GM23338 (cell line): ENCODE measurements around the gene CFAP410. TPM values are rescaled to one million over a fixed set of nuclear protein-coding genes. Genes with fewer than 3 reads are reported as not detected.

Experiments used
- ATAC-seq: fragments of 200-7000 bp; cut with Tn5 transposase; 3 replicates; pipeline ENCODE4 v1.9.1; 2020
- DNase-seq: peaks from one replicate; pipeline ENCODE4 v3.0.0-alpha.2; 2015; ENCODE audit warnings: low spot score
- H2AFZ ChIP-seq: fragments of 200-600 bp; sonication (generic); 2 replicates; pipeline ENCODE4 v1.8.0; 2016; ENCODE audit warnings: antibody characterized with exemption, mild to moderate bottlenecking, moderate library complexity
- H3F3A ChIP-seq: fragments of 200-600 bp; sonication (generic); replicated peaks from 2 replicates; pipeline ENCODE4 v1.8.0; 2017; ENCODE audit warnings: antibody characterized with exemption, mixed run types, low read depth
- H3K27ac ChIP-seq: fragments of 200-600 bp; sonication (generic); 2 replicates; pipeline ENCODE4 v1.6.1; 2016; ENCODE audit warnings: low read depth
- H3K27me3 ChIP-seq: fragments of 200-600 bp; sonication (generic); 2 replicates; pipeline ENCODE4 v1.8.0; 2016; ENCODE audit warnings: mild to moderate bottlenecking, mixed run types, moderate library complexity; ENCODE audit not compliant: insufficient read depth
- H3K36me3 ChIP-seq: fragments of 200-600 bp; sonication (generic); 2 replicates; pipeline ENCODE4 v1.8.0; 2016; ENCODE audit warnings: mild to moderate bottlenecking; ENCODE audit not compliant: insufficient read depth
- H3K4me1 ChIP-seq: fragments of 200-600 bp; sonication (generic); 2 replicates; pipeline ENCODE4 v1.8.0; 2016; ENCODE audit warnings: mild to moderate bottlenecking, moderate library complexity; ENCODE audit not compliant: insufficient read depth
- H3K4me2 ChIP-seq: fragments of 200-600 bp; sonication (generic); 2 replicates; pipeline ENCODE4 v1.7.1; 2017; ENCODE audit warnings: mixed run types
- H3K4me3 ChIP-seq: fragments of 200-600 bp; sonication (generic); 2 replicates; pipeline ENCODE4 v1.6.1; 2016; ENCODE audit warnings: mixed run types
- H3K79me2 ChIP-seq: fragments of 200-600 bp; sonication (generic); replicated peaks from 2 replicates; pipeline ENCODE4 v1.8.0; 2017; ENCODE audit warnings: mild to moderate bottlenecking; ENCODE audit not compliant: insufficient read depth
- H3K9me2 ChIP-seq: fragments of 200-600 bp; sonication (generic); 2 replicates; pipeline ENCODE4 v1.8.0; 2017; ENCODE audit not compliant: insufficient read depth
- H4K20me1 ChIP-seq: fragments of 200-600 bp; sonication (generic); replicated peaks from 2 replicates; pipeline ENCODE4 v1.8.0; 2017; ENCODE audit warnings: mild to moderate bottlenecking; ENCODE audit not compliant: insufficient read depth
- H3K27ac Mint-ChIP-seq: 2 replicates; pipeline ENCODE4 v1.8.0; 2020; ENCODE audit warnings: inconsistent platforms, mild to moderate bottlenecking, moderate library complexity, mixed read lengths
- H3K27me3 Mint-ChIP-seq: 3 replicates; pipeline ENCODE4 v1.8.0; 2022; ENCODE audit warnings: low read depth, mild to moderate bottlenecking, moderate library complexity, mixed read lengths, inconsistent platforms; ENCODE audit not compliant: insufficient read depth, poor library complexity
- H3K36me3 Mint-ChIP-seq: 3 replicates; pipeline ENCODE4 v1.8.0; 2021; ENCODE audit warnings: low read depth, mild to moderate bottlenecking, inconsistent platforms, moderate library complexity, mixed read lengths
- H3K4me1 Mint-ChIP-seq: 3 replicates; pipeline ENCODE4 v1.8.0; 2020; ENCODE audit warnings: mild to moderate bottlenecking, inconsistent platforms, mixed read lengths
- H3K4me3 Mint-ChIP-seq: 3 replicates; pipeline ENCODE4 v1.8.0; 2021; ENCODE audit warnings: moderate library complexity, mild to moderate bottlenecking, inconsistent platforms, mixed read lengths
- H3K9me3 Mint-ChIP-seq: 3 replicates; pipeline ENCODE4 v1.8.0; 2020; ENCODE audit warnings: moderate library complexity, mild to moderate bottlenecking, inconsistent platforms, mixed read lengths
- CREB1 ChIP-seq: fragments of 250-450 bp; sonication (Bioruptor Pico); IDR thresholded peaks from 2 replicates; pipeline ENCODE4 v1.5.0; 2020; ENCODE audit warnings: low read depth, mild to moderate bottlenecking, moderate library complexity
- ETS1 ChIP-seq: IDR thresholded peaks from 2 replicates; pipeline ENCODE4 v1.6.1; 2016; ENCODE audit warnings: antibody characterized with exemption
- EZH2 ChIP-seq: fragments of 200-600 bp; sonication (generic); IDR thresholded peaks from one replicate; pipeline ENCODE4 v1.8.0; 2017; ENCODE audit warnings: antibody characterized with exemption, mild to moderate bottlenecking, low read depth; ENCODE audit not compliant: unreplicated experiment
- EZH2phosphoT487 ChIP-seq: fragments of 200-600 bp; sonication (generic); IDR thresholded peaks from one replicate; pipeline ENCODE4 v1.8.1; 2018; ENCODE audit warnings: antibody characterized with exemption; ENCODE audit not compliant: unreplicated experiment
- JUNB ChIP-seq: IDR thresholded peaks from one replicate; pipeline ENCODE4 v1.6.1; 2016; ENCODE audit warnings: antibody characterized with exemption; ENCODE audit not compliant: unreplicated experiment
- NANOG ChIP-seq: IDR thresholded peaks from 2 replicates; pipeline ENCODE4 v1.6.1; 2016; ENCODE audit warnings: antibody characterized with exemption, borderline replicate concordance
- POLR2AphosphoS5 ChIP-seq: IDR thresholded peaks from 2 replicates; pipeline ENCODE4 v1.6.1; 2016; ENCODE audit warnings: antibody characterized with exemption, low read depth
- STAT1 ChIP-seq: IDR thresholded peaks from one replicate; pipeline ENCODE4 v1.6.1; 2016; ENCODE audit warnings: antibody characterized with exemption; ENCODE audit not compliant: unreplicated experiment
- ZNF114 ChIP-seq: fragments of 250-450 bp; sonication (Bioruptor Pico); IDR thresholded peaks from 2 replicates; pipeline ENCODE4 v1.5.0; 2020; ENCODE audit warnings: mild to moderate bottlenecking, moderate library complexity
- ZNF331 ChIP-seq: fragments of 250-450 bp; sonication (Bioruptor Pico); IDR thresholded peaks from 2 replicates; pipeline ENCODE4 v1.5.0; 2020; ENCODE audit warnings: low read depth, mild to moderate bottlenecking, moderate library complexity
- polyA plus RNA-seq: library from polyadenylated mRNA; unstranded; fragments of >200 nt; fragmentation: Nextera tagmentation; extraction: Ambion mirVana; gene quantifications from 2 replicates; pipeline ENCODE4 v1.2.1, GENCODE V29; 2016
- total RNA-seq: library from RNA; depleted of rRNA; stranded (reverse); fragments of >200 nt; shearing (Covaris generic); gene quantifications from 2 replicates; pipeline ENCODE4 v1.2.3, GENCODE V29; 2014
- TF ChIP-seq, protein P1 (sequence below): fragments of 250-450 bp; sonication (Bioruptor Pico); IDR thresholded peaks from 2 replicates; pipeline ENCODE4 v1.5.0; 2020; ENCODE audit warnings: mild to moderate bottlenecking, moderate library complexity
- TF ChIP-seq, protein P2 (sequence below): IDR thresholded peaks from one replicate; pipeline ENCODE4 v1.6.1; 2018; ENCODE audit warnings: antibody characterized with exemption; ENCODE audit not compliant: unreplicated experiment

CFAP410 gene
- total and polyA plus RNA-seq, 2 experiments from 2014 or later, result 11.0 to 24.0 TPM

- no peaks in the 10 kb centered on the region for H3K36me3 ChIP-seq
- Mint-ChIP-seq H3K27me3 (peaks cover 6% of the 10 kb centered on the region), H3K36me3 (peaks cover 4% of the 10 kb centered on the region; the same call in 1 of the 3 replicates), H3K9me3 (peaks cover 29% of the 10 kb centered on the region), H3K27ac (no peak overlapping the region), H3K4me3 (no peak overlapping the region), H3K4me1 (peaks cover 15% of the 10 kb centered on the region; the same call in 2 of the 3 replicates)
- no peaks in the 10 kb centered on the region for H3K9me2 ChIP-seq
- DNase-seq (no peak), ATAC-seq (peak; percentile 23)
- no peaks in the 10 kb centered on the region for H3K79me2 ChIP-seq
- H3K27me3 ChIP-seq, result no peaks in the 10 kb centered on the region
- TF ChIP-seq, protein P1, sequence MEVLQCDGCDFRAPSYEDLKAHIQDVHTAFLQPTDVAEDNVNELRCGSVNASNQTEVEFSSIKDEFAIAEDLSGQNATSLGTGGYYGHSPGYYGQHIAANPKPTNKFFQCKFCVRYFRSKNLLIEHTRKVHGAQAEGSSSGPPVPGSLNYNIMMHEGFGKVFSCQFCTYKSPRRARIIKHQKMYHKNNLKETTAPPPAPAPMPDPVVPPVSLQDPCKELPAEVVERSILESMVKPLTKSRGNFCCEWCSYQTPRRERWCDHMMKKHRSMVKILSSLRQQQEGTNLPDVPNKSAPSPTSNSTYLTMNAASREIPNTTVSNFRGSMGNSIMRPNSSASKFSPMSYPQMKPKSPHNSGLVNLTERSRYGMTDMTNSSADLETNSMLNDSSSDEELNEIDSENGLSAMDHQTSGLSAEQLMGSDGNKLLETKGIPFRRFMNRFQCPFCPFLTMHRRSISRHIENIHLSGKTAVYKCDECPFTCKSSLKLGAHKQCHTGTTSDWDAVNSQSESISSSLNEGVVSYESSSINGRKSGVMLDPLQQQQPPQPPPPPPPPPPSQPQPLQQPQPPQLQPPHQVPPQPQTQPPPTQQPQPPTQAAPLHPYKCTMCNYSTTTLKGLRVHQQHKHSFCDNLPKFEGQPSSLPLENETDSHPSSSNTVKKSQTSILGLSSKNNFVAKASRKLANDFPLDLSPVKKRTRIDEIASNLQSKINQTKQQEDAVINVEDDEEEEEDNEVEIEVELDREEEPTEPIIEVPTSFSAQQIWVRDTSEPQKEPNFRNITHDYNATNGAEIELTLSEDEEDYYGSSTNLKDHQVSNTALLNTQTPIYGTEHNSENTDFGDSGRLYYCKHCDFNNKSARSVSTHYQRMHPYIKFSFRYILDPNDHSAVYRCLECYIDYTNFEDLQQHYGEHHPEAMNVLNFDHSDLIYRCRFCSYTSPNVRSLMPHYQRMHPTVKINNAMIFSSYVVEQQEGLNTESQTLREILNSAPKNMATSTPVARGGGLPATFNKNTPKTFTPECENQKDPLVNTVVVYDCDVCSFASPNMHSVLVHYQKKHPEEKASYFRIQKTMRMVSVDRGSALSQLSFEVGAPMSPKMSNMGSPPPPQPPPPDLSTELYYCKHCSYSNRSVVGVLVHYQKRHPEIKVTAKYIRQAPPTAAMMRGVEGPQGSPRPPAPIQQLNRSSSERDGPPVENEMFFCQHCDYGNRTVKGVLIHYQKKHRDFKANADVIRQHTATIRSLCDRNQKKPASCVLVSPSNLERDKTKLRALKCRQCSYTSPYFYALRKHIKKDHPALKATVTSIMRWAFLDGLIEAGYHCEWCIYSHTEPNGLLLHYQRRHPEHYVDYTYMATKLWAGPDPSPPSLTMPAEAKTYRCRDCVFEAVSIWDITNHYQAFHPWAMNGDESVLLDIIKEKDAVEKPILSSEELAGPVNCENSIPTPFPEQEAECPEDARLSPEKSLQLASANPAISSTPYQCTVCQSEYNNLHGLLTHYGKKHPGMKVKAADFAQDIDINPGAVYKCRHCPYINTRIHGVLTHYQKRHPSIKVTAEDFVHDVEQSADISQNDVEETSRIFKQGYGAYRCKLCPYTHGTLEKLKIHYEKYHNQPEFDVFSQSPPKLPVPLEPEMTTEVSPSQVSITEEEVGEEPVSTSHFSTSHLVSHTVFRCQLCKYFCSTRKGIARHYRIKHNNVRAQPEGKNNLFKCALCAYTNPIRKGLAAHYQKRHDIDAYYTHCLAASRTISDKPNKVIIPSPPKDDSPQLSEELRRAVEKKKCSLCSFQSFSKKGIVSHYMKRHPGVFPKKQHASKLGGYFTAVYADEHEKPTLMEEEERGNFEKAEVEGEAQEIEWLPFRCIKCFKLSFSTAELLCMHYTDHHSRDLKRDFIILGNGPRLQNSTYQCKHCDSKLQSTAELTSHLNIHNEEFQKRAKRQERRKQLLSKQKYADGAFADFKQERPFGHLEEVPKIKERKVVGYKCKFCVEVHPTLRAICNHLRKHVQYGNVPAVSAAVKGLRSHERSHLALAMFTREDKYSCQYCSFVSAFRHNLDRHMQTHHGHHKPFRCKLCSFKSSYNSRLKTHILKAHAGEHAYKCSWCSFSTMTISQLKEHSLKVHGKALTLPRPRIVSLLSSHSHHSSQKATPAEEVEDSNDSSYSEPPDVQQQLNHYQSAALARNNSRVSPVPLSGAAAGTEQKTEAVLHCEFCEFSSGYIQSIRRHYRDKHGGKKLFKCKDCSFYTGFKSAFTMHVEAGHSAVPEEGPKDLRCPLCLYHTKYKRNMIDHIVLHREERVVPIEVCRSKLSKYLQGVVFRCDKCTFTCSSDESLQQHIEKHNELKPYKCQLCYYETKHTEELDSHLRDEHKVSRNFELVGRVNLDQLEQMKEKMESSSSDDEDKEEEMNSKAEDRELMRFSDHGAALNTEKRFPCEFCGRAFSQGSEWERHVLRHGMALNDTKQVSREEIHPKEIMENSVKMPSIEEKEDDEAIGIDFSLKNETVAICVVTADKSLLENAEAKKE, result no peak
- TF ChIP-seq STAT1 (no peak), ZNF331 (CRISPR knock-in tag) (no peak), JUNB (no peak), EZH2phosphoT487 (no peak), ETS1 (no peak), ZNF114 (CRISPR knock-in tag) (no peak), CREB1 (no peak), EZH2 (no peak), POLR2AphosphoS5 (no peak), NANOG (no peak)
- TF ChIP-seq, protein P2, sequence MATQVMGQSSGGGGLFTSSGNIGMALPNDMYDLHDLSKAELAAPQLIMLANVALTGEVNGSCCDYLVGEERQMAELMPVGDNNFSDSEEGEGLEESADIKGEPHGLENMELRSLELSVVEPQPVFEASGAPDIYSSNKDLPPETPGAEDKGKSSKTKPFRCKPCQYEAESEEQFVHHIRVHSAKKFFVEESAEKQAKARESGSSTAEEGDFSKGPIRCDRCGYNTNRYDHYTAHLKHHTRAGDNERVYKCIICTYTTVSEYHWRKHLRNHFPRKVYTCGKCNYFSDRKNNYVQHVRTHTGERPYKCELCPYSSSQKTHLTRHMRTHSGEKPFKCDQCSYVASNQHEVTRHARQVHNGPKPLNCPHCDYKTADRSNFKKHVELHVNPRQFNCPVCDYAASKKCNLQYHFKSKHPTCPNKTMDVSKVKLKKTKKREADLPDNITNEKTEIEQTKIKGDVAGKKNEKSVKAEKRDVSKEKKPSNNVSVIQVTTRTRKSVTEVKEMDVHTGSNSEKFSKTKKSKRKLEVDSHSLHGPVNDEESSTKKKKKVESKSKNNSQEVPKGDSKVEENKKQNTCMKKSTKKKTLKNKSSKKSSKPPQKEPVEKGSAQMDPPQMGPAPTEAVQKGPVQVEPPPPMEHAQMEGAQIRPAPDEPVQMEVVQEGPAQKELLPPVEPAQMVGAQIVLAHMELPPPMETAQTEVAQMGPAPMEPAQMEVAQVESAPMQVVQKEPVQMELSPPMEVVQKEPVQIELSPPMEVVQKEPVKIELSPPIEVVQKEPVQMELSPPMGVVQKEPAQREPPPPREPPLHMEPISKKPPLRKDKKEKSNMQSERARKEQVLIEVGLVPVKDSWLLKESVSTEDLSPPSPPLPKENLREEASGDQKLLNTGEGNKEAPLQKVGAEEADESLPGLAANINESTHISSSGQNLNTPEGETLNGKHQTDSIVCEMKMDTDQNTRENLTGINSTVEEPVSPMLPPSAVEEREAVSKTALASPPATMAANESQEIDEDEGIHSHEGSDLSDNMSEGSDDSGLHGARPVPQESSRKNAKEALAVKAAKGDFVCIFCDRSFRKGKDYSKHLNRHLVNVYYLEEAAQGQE, result no peak
- H3K4me2 ChIP-seq, result no peak overlapping the region
- H2AFZ ChIP-seq, result peak overlapping the region; percentile 83
- H3K4me1 ChIP-seq, result no peaks in the 10 kb centered on the region
- no peak overlapping the region for H3K27ac ChIP-seq
- no peak overlapping the region for H3K4me3 ChIP-seq
- H4K20me1 ChIP-seq, result no peaks in the 10 kb centered on the region
- H3F3A ChIP-seq, result no peaks in the 10 kb centered on the region
Measured at GRCh38 chr21:44377922-44378645, 38.9 kb upstream of the CFAP410 start.
